Caco-2 (cell line): ENCODE results near the gene DPF3. TPM values are rescaled to one million over a fixed set of nuclear protein-coding genes. Genes with fewer than 3 reads are reported as not detected.

Experiments
- BruUV-seq: library from RNA; stranded (reverse); fragments of 400-500 nt; replicated peaks from 2 replicates; lab custom pipeline; 2021; lab: Mats Ljungman, UMichigan
- CTCF ChIA-PET: fragments of 300-600 bp; sonication (Branson Sonifier 250); formaldehyde crosslinking; loops from one replicate; lab custom pipeline; 2022; ENCODE audit warnings: antibody characterized with exemption; lab: Charles Lee
- POLR2A ChIA-PET: fragments of 300-600 bp; sonication (Branson Sonifier 250); formaldehyde crosslinking; loops from one replicate; lab custom pipeline; 2022; ENCODE audit warnings: antibody characterized with exemption; lab: Charles Lee
- DNase-seq, 2 experiments: peaks; one replicate each; pipeline versions ENCODE4 v3.0.0 to v3.0.0-alpha.2; 2020 to 2022
- H3K27me3 ChIP-seq: replicated peaks from 2 replicates; pipeline ENCODE4 v1.6.0; 2011; ENCODE audit warnings: low read length; ENCODE audit not compliant: control insufficient read depth, insufficient read depth
- H3K36me3 ChIP-seq: 2 replicates; pipeline ENCODE4 v1.5.1; 2011; ENCODE audit warnings: low read length; ENCODE audit not compliant: control insufficient read depth, insufficient read depth
- H3K4me1 ChIP-seq: fragments of 250-450 bp; sonication (Bioruptor Pico); 2 replicates; pipeline ENCODE4 v1.5.1; 2020; ENCODE audit warnings: mild to moderate bottlenecking
- H3K4me3 ChIP-seq: 2 replicates; pipeline ENCODE4 v1.5.1; 2011; ENCODE audit warnings: low read depth, mild to moderate bottlenecking, control low read depth, low read length
- H3K9me3 ChIP-seq: fragments of 250-450 bp; sonication (Bioruptor Pico); 2 replicates; pipeline ENCODE4 v1.5.1; 2020; ENCODE audit warnings: mild to moderate bottlenecking, moderate library complexity
- H3K27ac Mint-ChIP-seq: one replicate; pipeline ENCODE4 v1.8.0; 2022; ENCODE audit warnings: mixed read lengths; ENCODE audit not compliant: unreplicated experiment
- H3K27me3 Mint-ChIP-seq: one replicate; pipeline ENCODE4 v1.8.0; 2022; ENCODE audit warnings: mixed read lengths; ENCODE audit not compliant: insufficient read depth, unreplicated experiment
- H3K36me3 Mint-ChIP-seq: one replicate; pipeline ENCODE4 v1.8.0; 2022; ENCODE audit warnings: mild to moderate bottlenecking, mixed read lengths; ENCODE audit not compliant: insufficient read depth, unreplicated experiment
- H3K4me1 Mint-ChIP-seq: one replicate; pipeline ENCODE4 v1.8.0; 2022; ENCODE audit warnings: low read depth, mixed read lengths; ENCODE audit not compliant: unreplicated experiment
- H3K4me3 Mint-ChIP-seq: one replicate; pipeline ENCODE4 v1.8.0; 2022; ENCODE audit warnings: mild to moderate bottlenecking, moderate library complexity, mixed read lengths; ENCODE audit not compliant: unreplicated experiment
- H3K9me3 Mint-ChIP-seq: one replicate; pipeline ENCODE4 v1.8.0; 2022; ENCODE audit warnings: mixed read lengths; ENCODE audit not compliant: unreplicated experiment
- intact Hi-C: fragments of 100-400 bp; cut with micrococcal nuclease; formaldehyde crosslinking; loops from one replicate; pipeline ENCODE4 v1.10.0; 2022; ENCODE audit not compliant: unreplicated experiment
- total RNA-seq: library from RNA; stranded (reverse); gene quantifications from 2 replicates; pipeline ENCODE4 v1.2.3, GENCODE V29; 2022
- TF ChIP-seq, protein P1 (sequence below), 2 experiments: fragments of 200-600 bp in 1 of 2; IDR thresholded peaks; 1 replicate in 1 of 2; 2 replicates in 1 of 2; pipeline versions ENCODE4 v1.5.1 to v1.8.0; 2011 to 2022; ENCODE audit warnings: antibody characterized with exemption in 1 of 2, control low read depth in 1 of 2, inconsistent platforms in 1 of 2, low read depth in 1 of 2, low read length in 1 of 2, mild to moderate bottlenecking in 1 of 2, moderate library complexity in 1 of 2; ENCODE audit not compliant: insufficient read depth in 1 of 2, severe bottlenecking in 1 of 2, unreplicated experiment in 1 of 2

The DPF3 gene
- total RNA-seq, 1 experiment from 2014 or later, result not detected

DNA sequence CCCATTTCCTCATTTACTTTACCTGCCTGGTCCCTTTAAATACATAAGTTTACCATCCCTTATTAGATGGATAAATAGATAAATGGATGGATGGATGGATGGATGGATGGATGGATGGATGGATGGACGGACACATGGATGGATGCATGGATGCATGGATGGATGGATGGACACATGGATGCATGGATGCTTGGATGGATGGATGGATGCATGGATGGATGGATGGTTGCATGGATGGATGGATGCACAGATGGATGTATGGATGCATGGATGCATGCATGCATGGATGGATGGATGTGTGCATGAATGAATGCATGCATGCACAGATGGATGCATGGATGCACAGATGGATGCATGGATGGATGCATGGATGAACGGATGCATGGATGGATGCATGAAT, 93.6 kb downstream of the DPF3 start:
- H3K27me3 Mint-ChIP-seq, result no peaks in the 10 kb centered on the region
- TF ChIP-seq, protein P1, sequence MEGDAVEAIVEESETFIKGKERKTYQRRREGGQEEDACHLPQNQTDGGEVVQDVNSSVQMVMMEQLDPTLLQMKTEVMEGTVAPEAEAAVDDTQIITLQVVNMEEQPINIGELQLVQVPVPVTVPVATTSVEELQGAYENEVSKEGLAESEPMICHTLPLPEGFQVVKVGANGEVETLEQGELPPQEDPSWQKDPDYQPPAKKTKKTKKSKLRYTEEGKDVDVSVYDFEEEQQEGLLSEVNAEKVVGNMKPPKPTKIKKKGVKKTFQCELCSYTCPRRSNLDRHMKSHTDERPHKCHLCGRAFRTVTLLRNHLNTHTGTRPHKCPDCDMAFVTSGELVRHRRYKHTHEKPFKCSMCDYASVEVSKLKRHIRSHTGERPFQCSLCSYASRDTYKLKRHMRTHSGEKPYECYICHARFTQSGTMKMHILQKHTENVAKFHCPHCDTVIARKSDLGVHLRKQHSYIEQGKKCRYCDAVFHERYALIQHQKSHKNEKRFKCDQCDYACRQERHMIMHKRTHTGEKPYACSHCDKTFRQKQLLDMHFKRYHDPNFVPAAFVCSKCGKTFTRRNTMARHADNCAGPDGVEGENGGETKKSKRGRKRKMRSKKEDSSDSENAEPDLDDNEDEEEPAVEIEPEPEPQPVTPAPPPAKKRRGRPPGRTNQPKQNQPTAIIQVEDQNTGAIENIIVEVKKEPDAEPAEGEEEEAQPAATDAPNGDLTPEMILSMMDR (IDR thresholded peaks at IDR 0.05; ENCODE audit: insufficient read depth in 1 of 2, low read depth in 1 of 2, low read length in 1 of 2, severe bottlenecking in 1 of 2, unreplicated experiment in 1 of 2), result no peak
- H3K4me1 Mint-ChIP-seq, result no peaks in the 10 kb centered on the region
- no peak for DNase-seq
- H3K9me3 Mint-ChIP-seq, result no peaks in the 10 kb centered on the region
- no peak overlapping the region for H3K27ac Mint-ChIP-seq
- POLR2A ChIA-PET, result no interaction called here
- H3K27me3 ChIP-seq, result no peaks in the 10 kb centered on the region
- intact Hi-C loops, result no loop called here
- H3K4me1 ChIP-seq, result no peaks in the 10 kb centered on the region
- no peaks in the 10 kb centered on the region for H3K9me3 ChIP-seq
- no peaks in the 10 kb centered on the region for H3K36me3 Mint-ChIP-seq
- CTCF ChIA-PET, result no interaction called here
- no TSS peak for BruUV-seq
- no peak overlapping the region for H3K4me3 Mint-ChIP-seq
- H3K36me3 ChIP-seq, result no peaks in the 10 kb centered on the region
- no peak overlapping the region for H3K4me3 ChIP-seq

DNA sequence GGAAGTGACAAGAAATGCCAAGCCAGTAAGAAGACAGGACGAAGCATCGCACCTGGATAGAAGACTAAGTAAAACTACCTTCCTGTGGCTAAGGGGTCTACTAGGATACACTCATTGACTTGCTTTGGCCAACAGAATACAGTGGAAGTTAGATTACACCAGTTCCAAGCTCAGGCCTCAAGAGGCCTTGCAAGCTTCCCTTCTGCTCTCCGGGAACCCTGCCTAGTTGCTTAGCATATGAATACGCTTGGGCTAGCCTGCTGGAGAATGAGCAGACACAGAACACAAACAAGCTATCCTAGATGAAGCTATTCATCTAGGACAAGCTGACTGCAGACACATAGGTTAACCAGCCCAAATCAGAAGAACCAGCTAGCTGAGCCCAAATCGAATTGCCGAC, 97.0 kb downstream of the DPF3 start:
- Mint-ChIP-seq H3K27me3 (no peaks in the 10 kb centered on the region), H3K9me3 (no peaks in the 10 kb centered on the region), H3K4me3 (no peak overlapping the region), H3K4me1 (no peaks in the 10 kb centered on the region), H3K36me3 (no peaks in the 10 kb centered on the region), H3K27ac (no peak overlapping the region)
- intact Hi-C loops, result no loop called here
- Histone ChIP-seq H3K9me3 (no peaks in the 10 kb centered on the region), H3K4me3 (no peak overlapping the region), H3K27me3 (no peaks in the 10 kb centered on the region), H3K4me1 (no peaks in the 10 kb centered on the region), H3K36me3 (no peaks in the 10 kb centered on the region)
- CTCF ChIA-PET, result interaction anchor here (0.6 kb wide), 1 partner anchor 133 kb away, joined by 6 read pairs; no protein-coding TSS in a partner anchor
- no TSS peak for BruUV-seq
- no peak for DNase-seq
- POLR2A ChIA-PET, result no interaction called here
- TF ChIP-seq, protein P1 (IDR thresholded peaks at IDR 0.05; ENCODE audit: insufficient read depth in 1 of 2, low read depth in 1 of 2, low read length in 1 of 2, severe bottlenecking in 1 of 2, unreplicated experiment in 1 of 2), result no peak

DNA sequence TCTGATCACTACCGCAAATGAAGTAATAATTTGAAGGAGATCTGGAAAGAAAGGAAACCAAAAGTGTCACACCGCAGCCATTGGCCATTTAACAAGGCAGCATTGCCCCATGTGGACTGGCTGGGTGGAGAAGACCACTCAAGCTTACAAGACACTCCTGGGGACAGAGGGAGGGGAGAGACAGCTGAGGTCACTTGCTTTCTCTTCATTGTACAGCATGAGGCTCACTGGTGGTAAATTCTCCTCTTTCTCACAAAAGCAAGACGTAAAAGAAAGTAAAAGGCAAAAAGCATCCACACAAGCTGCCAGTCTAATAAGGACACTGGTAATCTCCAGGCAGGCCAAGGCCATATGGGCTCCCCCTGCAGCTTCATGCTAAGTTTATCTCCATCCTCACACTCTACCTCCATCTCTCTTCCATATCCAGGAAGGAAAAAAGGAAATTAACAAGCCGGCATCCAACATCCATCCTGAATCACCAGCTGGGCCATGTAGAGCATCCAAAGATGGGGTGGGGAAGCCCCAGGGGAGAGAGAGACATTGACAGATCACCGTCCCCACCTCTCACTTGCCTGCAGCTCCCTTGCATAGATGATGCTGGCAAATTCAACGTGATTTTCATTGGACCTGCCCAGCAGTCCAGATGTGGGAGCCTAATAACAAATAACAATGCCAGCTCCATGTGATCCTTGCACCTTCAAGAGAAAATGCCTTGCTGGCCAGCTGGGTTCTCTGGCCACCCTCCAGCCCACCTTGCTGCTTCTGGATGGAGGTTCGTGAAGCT, 100.6 kb downstream of the DPF3 start:
- POLR2A ChIA-PET, result no interaction called here

More for the DNA sequence above, 100.6 kb downstream of the DPF3 start:
- H3K36me3 ChIP-seq, result no peaks in the 10 kb centered on the region
- no peaks in the 10 kb centered on the region for H3K9me3 ChIP-seq
- TF ChIP-seq, protein P1 (IDR thresholded peaks at IDR 0.05; ENCODE audit: insufficient read depth in 1 of 2, low read depth in 1 of 2, low read length in 1 of 2, severe bottlenecking in 1 of 2, unreplicated experiment in 1 of 2), result no peak
- peaks cover 6% of the 10 kb centered on the region for H3K4me1 Mint-ChIP-seq
- intact Hi-C loops, result no loop called here
- no peak overlapping the region for H3K4me3 Mint-ChIP-seq
- DNase-seq, result no peak
- peaks cover 7% of the 10 kb centered on the region; the same call in 1 of the 2 replicates for H3K4me1 ChIP-seq
- CTCF ChIA-PET, result no interaction called here
- no peaks in the 10 kb centered on the region for H3K27me3 ChIP-seq
- H3K27ac Mint-ChIP-seq, result no peak overlapping the region
- no peaks in the 10 kb centered on the region for H3K9me3 Mint-ChIP-seq
- H3K36me3 Mint-ChIP-seq, result no peaks in the 10 kb centered on the region
- no peak overlapping the region for H3K4me3 ChIP-seq
- no TSS peak for BruUV-seq
- H3K27me3 Mint-ChIP-seq, result no peaks in the 10 kb centered on the region
